SKM-1 treated with dmso at 0.1 percent for 144 hours (cell line): ENCODE measurements around the gene KRT6B.
"Not testable (repeated sequence)": the region's sequence is repeated elsewhere in the genome, so short reads cannot be mapped to it uniquely, and the experiment has no call there.

Experiments used
- DNase-seq: peaks from one replicate; lab custom pipeline; 2025; ENCODE audit not compliant: unreplicated experiment; lab: John Stamatoyannopoulos, UW

Gene KRT6B

GRCh38 chr12:52414936-52415335, 37.0 kb downstream of the KRT6B start:
- DNase-seq, result no peak

GRCh38 chr12:52413782-52414345, 38.1 kb downstream of the KRT6B start:
- no peak for DNase-seq

- DNase-seq, result no peak
Measured at GRCh38 chr12:52413202-52413601, 38.7 kb downstream of the KRT6B start.

DNA sequence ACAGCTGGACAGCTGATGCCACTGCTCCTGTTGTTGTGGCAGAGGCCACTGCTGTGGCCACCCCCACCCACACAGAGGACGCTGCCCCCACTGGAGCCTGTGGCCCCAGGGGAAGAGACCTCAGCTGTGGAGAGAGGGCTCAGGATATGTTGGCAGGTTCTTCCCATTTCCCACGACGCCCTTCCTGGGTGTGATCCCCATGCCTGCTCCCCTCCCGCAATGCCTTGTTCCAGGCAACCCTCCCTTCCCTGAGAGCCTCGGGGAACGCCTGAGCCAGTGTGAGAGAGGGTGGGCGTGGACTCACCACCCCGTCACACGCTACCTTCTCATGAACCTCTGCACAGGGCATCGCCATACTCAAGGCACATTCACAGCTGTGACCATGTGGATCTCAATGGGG, 40.1 kb downstream of the KRT6B start:
- no peak for DNase-seq

- DNase-seq, result not testable (repeated sequence)
Measured at GRCh38 chr12:52410589-52411248, 41.2 kb downstream of the KRT6B start.

- no peak for DNase-seq
Measured at GRCh38 chr12:52407918-52408317, 44.0 kb downstream of the KRT6B start.

DNA sequence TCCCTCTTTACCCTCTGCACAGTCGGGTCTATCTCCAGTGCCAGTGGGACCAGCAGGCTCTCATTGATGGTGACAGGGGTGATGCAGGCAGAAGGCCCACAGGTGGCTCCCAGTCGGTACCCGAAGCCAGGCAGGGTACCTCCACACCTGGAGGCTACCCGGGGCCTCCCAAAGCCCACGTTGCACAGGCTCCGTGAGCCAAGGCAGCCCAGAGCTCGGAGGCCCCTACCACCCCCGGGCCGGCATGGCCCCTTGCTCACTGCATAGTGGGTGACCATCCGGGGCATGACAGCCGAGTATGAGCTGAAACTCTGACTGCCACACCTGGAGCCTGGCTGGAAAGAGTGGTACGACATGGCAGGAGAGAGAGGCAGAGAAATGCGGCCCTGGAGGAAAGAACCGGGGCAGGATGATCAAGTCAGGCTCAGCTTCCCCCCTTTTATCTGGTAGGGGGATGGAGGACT, 46.0 kb downstream of the KRT6B start, which contains the start of gene KRT82:
Gene KRT82, minus strand, starts transcription at position 414 of the 464 bp plus-strand sequence. Its CDS starts 58 bp downstream, at position 356.
- no peak for DNase-seq

DNA sequence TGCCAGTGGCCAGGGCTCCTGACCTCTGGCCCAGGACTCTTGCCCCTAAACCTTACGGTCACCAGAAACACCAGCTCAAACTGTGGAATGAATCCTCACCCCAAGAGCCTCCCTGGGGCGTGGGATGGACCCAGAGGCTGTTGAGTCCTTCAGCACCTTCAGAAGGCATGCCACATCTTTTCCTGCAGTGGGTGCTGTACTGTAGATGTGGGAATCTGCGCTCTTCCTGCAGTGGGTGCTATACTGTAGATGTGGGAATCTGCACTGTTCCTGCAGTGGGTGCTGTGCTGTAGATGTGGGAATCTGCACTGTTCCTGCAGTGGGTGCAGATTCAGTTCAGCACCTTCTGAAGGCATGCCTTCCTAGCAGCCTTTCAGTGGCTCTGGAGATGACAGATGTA, 47.0 kb downstream of the KRT6B start:
- no peak for DNase-seq

- no peak for DNase-seq
Measured at GRCh38 chr12:52403561-52403960, 48.4 kb downstream of the KRT6B start.

DNA sequence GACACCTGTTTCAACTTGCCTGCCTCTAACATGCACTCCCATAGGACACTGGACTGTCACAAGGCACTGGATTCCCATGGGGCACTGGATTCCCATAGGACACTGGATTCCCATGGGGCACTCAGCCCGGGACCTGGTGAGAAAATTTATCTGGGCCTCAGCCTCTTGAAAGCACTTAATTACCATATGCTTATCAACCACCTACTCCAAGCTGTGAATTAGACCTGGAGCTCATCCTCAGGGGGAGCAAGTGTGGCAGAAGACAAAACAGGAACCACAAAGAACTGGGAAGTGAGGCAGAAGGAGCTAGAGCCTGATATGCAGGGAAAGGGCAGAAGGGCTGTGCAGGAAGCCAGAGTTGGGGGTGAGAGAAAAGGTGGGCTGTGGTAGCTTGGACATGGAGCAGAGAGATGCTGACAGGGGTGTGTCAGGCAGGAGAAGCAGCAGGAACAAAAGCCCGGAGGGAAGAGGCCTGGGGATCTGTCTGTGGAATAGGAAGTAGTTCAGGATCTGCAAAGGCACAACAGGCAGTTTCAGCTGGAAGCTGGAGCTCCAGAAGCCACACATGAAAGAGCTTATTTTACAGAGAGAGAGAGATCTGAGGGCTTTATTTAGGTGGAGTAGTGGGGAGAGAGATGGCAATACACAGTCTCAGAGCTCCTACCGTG, 48.9 kb downstream of the KRT6B start:
- DNase-seq, result no peak

- no peak for DNase-seq
Measured at GRCh38 chr12:52402377-52402776, 49.6 kb downstream of the KRT6B start.

DNA sequence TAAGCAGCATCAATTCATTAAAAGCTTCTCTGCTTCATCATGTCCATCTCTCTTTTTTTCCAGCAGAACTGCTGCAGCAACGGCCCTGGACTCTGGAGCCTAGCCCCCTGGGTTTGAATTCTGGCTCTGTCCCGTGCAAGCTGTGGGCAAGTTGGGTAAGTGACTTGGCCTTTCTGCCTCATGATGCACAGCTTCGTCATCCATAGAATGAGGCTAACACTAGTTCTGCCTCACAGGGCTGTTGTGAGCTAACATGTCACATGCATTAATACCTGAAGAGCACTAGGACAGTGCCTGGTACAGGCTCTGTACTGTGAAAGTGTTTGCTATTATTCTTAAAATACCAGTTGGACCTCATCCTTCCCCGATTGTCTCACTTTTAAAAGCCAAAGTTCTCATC, 50.0 kb downstream of the KRT6B start:
- DNase-seq, result no peak

DNA sequence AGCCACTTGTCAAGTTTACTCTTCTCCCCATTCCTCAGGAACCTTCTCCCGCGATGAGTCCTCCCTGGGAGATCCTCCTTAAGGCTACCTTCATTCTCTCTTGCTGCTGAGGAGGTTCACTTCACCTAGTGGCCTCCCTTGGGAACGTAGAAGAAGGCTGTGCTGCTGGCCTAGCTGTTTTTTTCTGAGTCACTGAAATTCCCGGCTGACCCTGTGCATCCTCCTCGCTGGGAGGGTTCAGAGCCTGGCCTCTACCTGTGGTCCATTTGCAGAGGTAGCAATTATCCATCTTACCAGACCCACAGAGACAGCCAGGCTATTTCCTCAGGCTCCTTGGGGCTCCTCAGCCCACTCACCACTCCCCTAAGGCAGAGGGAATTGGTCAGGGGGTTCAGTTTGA, 50.4 kb downstream of the KRT6B start:
- DNase-seq, result no peak

DNA sequence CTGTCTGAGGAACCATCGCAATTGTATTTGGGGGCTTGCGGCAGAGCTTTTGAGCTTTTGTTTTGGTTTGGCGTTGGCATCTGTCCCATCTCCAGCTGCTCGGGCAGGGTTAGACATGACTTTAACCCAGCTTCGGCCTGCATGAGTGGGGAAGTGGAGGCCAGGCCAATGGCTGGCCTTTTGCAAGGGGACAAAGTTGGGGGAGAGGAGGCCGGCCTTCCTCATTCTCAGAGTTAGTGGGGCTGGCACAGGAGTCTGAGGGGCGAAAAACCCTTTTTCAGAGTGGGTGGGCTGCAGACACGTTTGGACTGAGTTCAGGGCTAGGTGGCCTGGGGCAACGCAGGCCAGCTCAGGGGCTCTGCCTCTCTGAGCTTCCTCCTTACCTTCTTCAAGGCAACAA, 51.0 kb downstream of the KRT6B start:
- DNase-seq, result no peak

DNA sequence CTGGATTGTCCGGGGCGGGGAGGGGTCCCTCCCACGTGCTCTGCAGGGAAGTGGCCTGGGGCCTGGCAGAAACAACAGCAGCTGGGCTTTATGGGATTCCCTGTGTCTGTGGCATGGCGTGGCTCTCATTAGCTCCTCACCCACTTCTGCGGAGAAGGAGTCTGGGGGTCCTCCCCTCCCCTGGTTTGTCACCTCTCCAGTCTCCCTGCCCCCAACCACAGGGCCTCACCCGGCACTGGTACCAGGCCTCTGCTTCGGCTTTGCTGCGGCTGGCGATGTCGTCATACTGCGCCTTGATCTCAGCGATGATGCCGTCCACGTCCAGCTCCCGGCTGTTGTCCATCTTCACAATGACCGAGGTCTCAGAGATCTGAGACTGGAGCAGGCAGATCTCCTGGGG, 52.2 kb downstream of the KRT6B start:
- DNase-seq, result no peak

DNA sequence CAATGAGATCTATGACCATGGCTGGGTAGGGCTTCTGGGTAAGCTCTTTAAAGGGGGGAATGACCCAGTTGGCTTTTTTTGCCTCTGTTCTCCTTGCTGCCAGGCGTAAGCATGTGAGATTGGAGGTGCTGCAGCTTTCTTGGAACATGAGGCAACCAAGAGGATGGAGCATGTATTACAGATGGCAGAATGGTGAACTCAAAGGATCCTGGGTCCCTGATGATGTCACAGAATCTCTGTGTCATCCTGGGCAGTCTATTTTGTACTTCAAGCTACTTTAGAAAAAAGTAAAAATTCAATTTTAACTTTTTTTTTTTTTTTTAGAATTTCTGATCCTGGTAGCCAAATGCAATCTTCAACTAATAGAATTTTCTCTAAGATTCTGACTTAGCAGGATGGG, 53.8 kb downstream of the KRT6B start:
- DNase-seq, result no peak

GRCh38 chr12:52396656-52397055, 55.3 kb downstream of the KRT6B start:
- no peak for DNase-seq
